GM12878 (cell line): ENCODE results near the gene TPD52L2. TPM values are rescaled to one million over a fixed set of nuclear protein-coding genes. Genes with fewer than 3 reads are reported as not detected.

Experiments
- ATAC-seq: fragments of 200-7000 bp; cut with Tn5 transposase; 3 replicates; pipeline ENCODE4 v1.9.1; 2020; ENCODE audit warnings: mild to moderate bottlenecking, moderate library complexity
- BruUV-seq: library from RNA; stranded (reverse); fragments of 400-500 nt; replicated peaks from 2 replicates; lab custom pipeline; 2021; lab: Mats Ljungman, UMichigan
- CTCF ChIA-PET: fragments of 300-600 bp; sonication (Branson Sonifier 250); formaldehyde crosslinking; extraction: SDS; loops from one replicate; lab custom pipeline; 2021; ENCODE audit warnings: inconsistent platforms; lab: Yijun Ruan, JAX
- POLR2A ChIA-PET: fragments of 350-600 bp; formaldehyde crosslinking; extraction: SDS; loops from one replicate; lab custom pipeline; 2021; ENCODE audit warnings: inconsistent platforms; lab: Charles Lee
- RAD21 ChIA-PET: fragments of 300-600 bp; sonication (Branson Sonifier 250); formaldehyde crosslinking; loops from one replicate; lab custom pipeline; 2023; ENCODE audit warnings: antibody characterized with exemption; ENCODE audit not compliant: unreplicated experiment; lab: Charles Lee
- SMC1A ChIA-PET: fragments of 300-600 bp; sonication (Branson Sonifier 250); formaldehyde crosslinking; loops from one replicate; lab custom pipeline; 2023; ENCODE audit not compliant: unreplicated experiment, uncharacterized antibody; lab: Charles Lee
- DNase-seq: peaks from one replicate; pipeline ENCODE4 v3.0.0-alpha.2; 2011; ENCODE audit warnings: low read depth, low spot score
- FAIRE-seq: peaks from 3 replicates; lab custom pipeline; 2011; peaks lifted over from hg19 to GRCh38; lab: Jason Lieb, UNC
- H2AFZ ChIP-seq: 2 replicates; pipeline ENCODE4 v1.6.0; 2011; ENCODE audit warnings: low read depth, low read length, control low read depth; ENCODE audit not compliant: control insufficient read depth
- H3K27ac ChIP-seq: 2 replicates; pipeline ENCODE4 v1.5.1; 2011; ENCODE audit warnings: control low read depth; ENCODE audit not compliant: control insufficient read depth, insufficient read depth
- H3K27me3 ChIP-seq, 2 experiments: replicated peaks in 1 of 2; 2 replicates each; pipeline versions ENCODE4 v1.6.0 to v1.6.1; 2011; ENCODE audit warnings: low read length in 1 of 2; ENCODE audit not compliant: control insufficient read depth in 2 of 2, insufficient read depth in 2 of 2
- H3K36me3 ChIP-seq, 2 experiments: 2 replicates each; pipeline ENCODE4 v1.5.1; 2011; ENCODE audit warnings: low read length in 1 of 2; ENCODE audit not compliant: control insufficient read depth in 2 of 2, insufficient read depth in 2 of 2
- H3K4me1 ChIP-seq: 2 replicates; pipeline ENCODE4 v1.6.1; 2011; ENCODE audit warnings: mild to moderate bottlenecking, low read length, moderate library complexity, mixed read lengths; ENCODE audit not compliant: control insufficient read depth, insufficient read depth
- H3K4me2 ChIP-seq: 2 replicates; pipeline ENCODE4 v1.6.0; 2011; ENCODE audit warnings: control low read depth; ENCODE audit not compliant: control insufficient read depth, insufficient read depth
- H3K4me3 ChIP-seq: fragments of 200-600 bp; sonication (generic); 2 replicates; pipeline ENCODE4 v1.5.1; 2016
- H3K79me2 ChIP-seq: 2 replicates; pipeline ENCODE4 v1.6.0; 2011; ENCODE audit warnings: low read length; ENCODE audit not compliant: control insufficient read depth, insufficient read depth
- H3K9ac ChIP-seq: 2 replicates; pipeline ENCODE4 v1.8.0; 2011; ENCODE audit warnings: low read length, control low read depth, mixed read lengths; ENCODE audit not compliant: control insufficient read depth, insufficient read depth
- H3K9me3 ChIP-seq: replicated peaks from 3 replicates; pipeline ENCODE4 v1.5.1; 2011; ENCODE audit warnings: mild to moderate bottlenecking, low read length; ENCODE audit not compliant: control insufficient read depth, insufficient read depth
- H4K20me1 ChIP-seq: 2 replicates; pipeline ENCODE4 v1.6.0; 2011; ENCODE audit not compliant: control insufficient read depth, insufficient read depth
- ATF3 ChIP-seq: IDR thresholded peaks from 2 replicates; pipeline ENCODE4 v1.6.1; 2011; ENCODE audit warnings: low read depth, mild to moderate bottlenecking, low read length, moderate library complexity, borderline replicate concordance; ENCODE audit errors: extremely low read depth
- BACH1 ChIP-seq: fragments of 450-650 bp; IDR thresholded peaks from 2 replicates; pipeline ENCODE4 v1.6.1; 2017; ENCODE audit warnings: mild to moderate bottlenecking, borderline replicate concordance
- BRCA1 ChIP-seq: IDR thresholded peaks from 2 replicates; pipeline ENCODE4 v1.6.1; 2011; ENCODE audit warnings: low read depth, low read length, improper control_type of control experiment
- CHD2 ChIP-seq: IDR thresholded peaks from 2 replicates; pipeline ENCODE4 v1.6.1; 2011; ENCODE audit warnings: low read depth, low read length, improper control_type of control experiment, borderline replicate concordance
- CREM ChIP-seq: IDR thresholded peaks from 2 replicates; pipeline ENCODE4 v1.6.1; 2014; ENCODE audit warnings: antibody characterized with exemption, low read depth
- HCFC1 ChIP-seq: fragments of 150-350 bp; IDR thresholded peaks from 2 replicates; pipeline ENCODE4 v1.6.1; 2014; ENCODE audit warnings: low read length
- HDAC2 ChIP-seq: fragments of 200-600 bp; sonication (generic); IDR thresholded peaks from 2 replicates; pipeline ENCODE4 v1.6.1; 2017
- HDGF ChIP-seq: fragments of 450-650 bp; IDR thresholded peaks from 2 replicates; pipeline ENCODE4 v1.6.1; 2016; ENCODE audit warnings: antibody characterized with exemption
- MAX ChIP-seq: IDR thresholded peaks from 2 replicates; pipeline ENCODE4 v1.6.1; 2012; ENCODE audit warnings: low read depth, low read length, improper control_type of control experiment
- MEF2B ChIP-seq: fragments of 450-650 bp; IDR thresholded peaks from 2 replicates; pipeline ENCODE4 v1.6.1; 2018; ENCODE audit warnings: mild to moderate bottlenecking, moderate library complexity; ENCODE audit not compliant: partially characterized antibody, poor library complexity, severe bottlenecking
- PRDM15 ChIP-seq: fragments of 450-650 bp; formaldehyde crosslinking; IDR thresholded peaks from 2 replicates; pipeline ENCODE4 v1.4.0; 2020; ENCODE audit warnings: mild to moderate bottlenecking, moderate library complexity
- RBBP5 ChIP-seq: fragments of 200-600 bp; sonication (generic); conservative IDR thresholded peaks from 2 replicates; pipeline ENCODE4 v1.6.1; 2016
- RCOR1 ChIP-seq: conservative IDR thresholded peaks from 2 replicates; pipeline ENCODE4 v1.6.1; 2012; ENCODE audit warnings: low read depth, low read length, improper control_type of control experiment
- SRF ChIP-seq, 2 experiments: IDR thresholded peaks; 2 replicates each; pipeline ENCODE4 v1.6.1; 2011; ENCODE audit warnings: low read depth in 2 of 2, low read length in 2 of 2, mild to moderate bottlenecking in 1 of 2, moderate library complexity in 1 of 2
- ZNF207 ChIP-seq: fragments of 450-650 bp; IDR thresholded peaks from 2 replicates; pipeline ENCODE4 v1.6.1; 2014; ENCODE audit warnings: antibody characterized with exemption, mild to moderate bottlenecking, borderline replicate concordance
- WGBS: methylation state at CpG from one replicate; pipeline ENCODE4 v1.1.6; 2016; ENCODE audit warnings: low lambda C conversion rate; ENCODE audit not compliant: insufficient replicate concordance, insufficient coverage; ENCODE audit errors: missing lambda C conversion rate; 5-methylcytosine and 5-hydroxymethylcytosine counted together
- in situ Hi-C: fragments of 300-500 bp; cut with MboI; formaldehyde crosslinking; loops from 9 replicates; pipeline ENCODE4 v1.14.3; 2018; ENCODE audit warnings: mixed read lengths
- intact Hi-C: fragments of 100-400 bp; cut with micrococcal nuclease; formaldehyde crosslinking; loops from one replicate; pipeline ENCODE4 v1.14.2; 2022; ENCODE audit not compliant: unreplicated experiment
- polyA plus RNA-seq, 11 experiments: library from polyadenylated mRNA; depleted of rRNA in 4 of 11; unstranded in 6 of 11; stranded (reverse) in 5 of 11; fragments of >200 nt; fragmentation: Nextera tagmentation in 4 of 11; fragmentation: Illumina TruSeq in 1 of 11; extraction: Ambion mirVana in 4 of 11; extraction: Trizol in 1 of 11; gene quantifications; 1 replicate in 1 of 11; 2 replicates in 10 of 11; pipeline versions ENCODE4 v1.2.1 to v1.2.3, GENCODE V29; 2011 to 2016; ENCODE audit warnings: inconsistent platforms in 2 of 11, missing spikeins in 2 of 11, low read depth in 1 of 11
- total RNA-seq, 4 experiments: library from RNA; depleted of rRNA in 3 of 4; stranded (reverse); fragments of >200 nt in 3 of 4; fragmentation: Illumina TruSeq in 1 of 4; extraction: Trizol in 1 of 4; gene quantifications; 2 replicates each; pipeline versions ENCODE4 v1.2.1 to v1.2.3, GENCODE V29; 2013 to 2021

The TPD52L2 gene
- total and polyA plus RNA-seq, 10 of the 15 experiments (the other 5 are each of a cell fraction or from before 2014, with no cell fraction given) = 1.6 to 71.0 (median 46.3) TPM

GRCh38 chr20:63839620-63840019 lies 25.4 kb upstream of the TPD52L2 start:
- no TSS peak for BruUV-seq
- no peak for ATAC-seq
- CTCF ChIA-PET = no interaction called here
- TF ChIP-seq RCOR1 (no peak), CREM (no peak), SRF (IDR thresholded peaks at IDR 0.05; ENCODE audit: low read depth in 2 of 2, low read length in 2 of 2) (no peak)
- intact Hi-C loops = no loop called here
- Histone ChIP-seq H3K79me2 (no peaks in the 10 kb centered on the region), H3K27me3 (peaks cover 0 to 1% of the 10 kb centered on the region in 2 experiments; a peak in 3 of 4 replicates), H3K4me2 (no peak overlapping the region), H2AFZ (no peak overlapping the region), H3K9ac (no peak overlapping the region), H3K27ac (no peak overlapping the region), H3K9me3 (no peaks in the 10 kb centered on the region), H3K4me1 (peaks cover 5% of the 10 kb centered on the region; the same call in 1 of the 2 replicates), H3K36me3 (no peaks in the 10 kb centered on the region), H3K4me3 (no peak overlapping the region), H4K20me1 (no peaks in the 10 kb centered on the region)
- 76% methylated on average over 13 of the region's 13 CpGs for WGBS
- no peak for FAIRE-seq
- RAD21 ChIA-PET = interaction anchor here (0.5 kb wide), 1 partner anchor 30 kb away, joined by 3 read pairs; no protein-coding TSS in a partner anchor
- in situ Hi-C loops = no loop called here
- POLR2A ChIA-PET = no interaction called here
- SMC1A ChIA-PET = no interaction called here
- no peak for DNase-seq

- no peaks in the 10 kb centered on the region for H3K9me3 ChIP-seq
- H3K9ac ChIP-seq = no peak overlapping the region
- no peaks in the 10 kb centered on the region for H3K79me2 ChIP-seq
- RAD21 ChIA-PET = no interaction called here
- peaks cover 0 to 1% of the 10 kb centered on the region in 2 experiments; a peak in 3 of 4 replicates for H3K27me3 ChIP-seq
- DNase-seq = no peak
- H3K4me1 ChIP-seq = peaks cover 5% of the 10 kb centered on the region
- CTCF ChIA-PET = interaction anchor here (1.5 kb wide), 1 partner anchor 14 kb away, joined by 4 read pairs; no protein-coding TSS in a partner anchor
- SMC1A ChIA-PET = no interaction called here
- H3K4me3 ChIP-seq = no peak overlapping the region
- in situ Hi-C loops (no loop called here), intact Hi-C loops (no loop called here)
- peak; percentile 46 for ATAC-seq
- no peak overlapping the region for H3K4me2 ChIP-seq
- H3K36me3 ChIP-seq = no peaks in the 10 kb centered on the region
- WGBS = 21% methylated on average over 11 of the region's 11 CpGs
- H4K20me1 ChIP-seq = no peaks in the 10 kb centered on the region
- no peak for FAIRE-seq
- no peak overlapping the region for H3K27ac ChIP-seq
- BruUV-seq = no TSS peak
- POLR2A ChIA-PET = no interaction called here
- H2AFZ ChIP-seq = no peak overlapping the region
- no peak for TF ChIP-seq MAX
- no peak for TF ChIP-seq HDAC2
- TF ChIP-seq HCFC1 = no peak
- TF ChIP-seq RBBP5 = no peak
- no peak for TF ChIP-seq HDGF
- no peak for TF ChIP-seq MEF2B
- no peak for TF ChIP-seq CHD2
- TF ChIP-seq BACH1 = no peak
- no peak for TF ChIP-seq PRDM15
- no peak for TF ChIP-seq ZNF207
- TF ChIP-seq BRCA1 = no peak
- TF ChIP-seq ATF3 = no peak
Observed at GRCh38 chr20:63840405-63840828, 24.7 kb upstream of the TPD52L2 start.
